HG03439 (cell line): ENCODE measurements around the gene NBEA.
A peak's percentile ranks its signal among the peaks of the same experiment; 100 is the strongest.
"Not testable (repeated sequence)": the region's sequence is repeated elsewhere in the genome, so short reads cannot be mapped to it uniquely, and the experiment has no call there.

Source experiments
- ATAC-seq: cut with Tn5 transposase; IDR thresholded peaks from one replicate; pipeline ENCODE4 v1.9.1; 2021; ENCODE audit warnings: mild to moderate bottlenecking, moderate library complexity; ENCODE audit not compliant: unreplicated experiment

The NBEA gene

GRCh38 chr13:35055705-35056104 is 113.6 kb downstream of the NBEA start:
- ATAC-seq, result no peak

GRCh38 chr13:35057858-35058257 is 115.8 kb downstream of the NBEA start:
- ATAC-seq, result no peak

- peak; percentile 83 for ATAC-seq
Measured at GRCh38 chr13:35058585-35058984, 116.5 kb downstream of the NBEA start.

- no peak for ATAC-seq
Measured at GRCh38 chr13:35086667-35087066, 144.6 kb downstream of the NBEA start.

- ATAC-seq, result no peak
Measured at GRCh38 chr13:35092251-35092650, 150.2 kb downstream of the NBEA start.

GRCh38 chr13:35092751-35093150 is 150.7 kb downstream of the NBEA start:
- no peak for ATAC-seq

GRCh38 chr13:35093356-35093755 is 151.3 kb downstream of the NBEA start:
- ATAC-seq, result no peak

GRCh38 chr13:35106771-35107170 is 164.7 kb downstream of the NBEA start:
- not testable (repeated sequence) for ATAC-seq

- ATAC-seq, result no peak
Measured at GRCh38 chr13:35107535-35107934, 165.5 kb downstream of the NBEA start.

GRCh38 chr13:35113612-35114011 is 171.5 kb downstream of the NBEA start:
- ATAC-seq, result not testable (repeated sequence)

GRCh38 chr13:35127466-35127865 is 185.4 kb downstream of the NBEA start:
- ATAC-seq, result no peak

GRCh38 chr13:35129500-35129899 is 187.4 kb downstream of the NBEA start:
- ATAC-seq, result no peak

- ATAC-seq, result no peak
Measured at GRCh38 chr13:35131471-35131870, 189.4 kb downstream of the NBEA start.

- no peak for ATAC-seq
Measured at GRCh38 chr13:35136585-35136984, 194.5 kb downstream of the NBEA start.

- no peak for ATAC-seq
Measured at GRCh38 chr13:35139591-35139990, 197.5 kb downstream of the NBEA start.

GRCh38 chr13:35140321-35140720 is 198.3 kb downstream of the NBEA start:
- ATAC-seq, result no peak

- ATAC-seq, result no peak
Measured at GRCh38 chr13:35140831-35141230, 198.8 kb downstream of the NBEA start.

GRCh38 chr13:35143123-35143522 is 201.1 kb downstream of the NBEA start:
- ATAC-seq, result no peak

GRCh38 chr13:35144166-35144890 is 202.3 kb downstream of the NBEA start:
- no peak for ATAC-seq

GRCh38 chr13:35146686-35147085 is 204.6 kb downstream of the NBEA start:
- ATAC-seq, result no peak

GRCh38 chr13:35157143-35157755 is 215.2 kb downstream of the NBEA start:
- peak; percentile 72 for ATAC-seq

- ATAC-seq, result no peak
Measured at GRCh38 chr13:35159041-35159440, 217.0 kb downstream of the NBEA start.

GRCh38 chr13:35160896-35161295 is 218.8 kb downstream of the NBEA start:
- no peak for ATAC-seq
